ENCODE data around the gene PTPN1.
"Not testable (repeated sequence)": the region's sequence is repeated elsewhere in the genome, so short reads cannot be mapped to it uniquely, and the experiment has no call there.

PTPN1 gene

GRCh38 chr20:50620459-50620858 is 110.3 kb downstream of the PTPN1 start:
- DNase-seq, result not testable (repeated sequence)

GRCh38 chr20:50621068-50621665 is 111.0 kb downstream of the PTPN1 start:
- no peak for DNase-seq

GRCh38 chr20:50624351-50625016 is 114.3 kb downstream of the PTPN1 start:
- DNase-seq, result peak; percentile 81

DNA sequence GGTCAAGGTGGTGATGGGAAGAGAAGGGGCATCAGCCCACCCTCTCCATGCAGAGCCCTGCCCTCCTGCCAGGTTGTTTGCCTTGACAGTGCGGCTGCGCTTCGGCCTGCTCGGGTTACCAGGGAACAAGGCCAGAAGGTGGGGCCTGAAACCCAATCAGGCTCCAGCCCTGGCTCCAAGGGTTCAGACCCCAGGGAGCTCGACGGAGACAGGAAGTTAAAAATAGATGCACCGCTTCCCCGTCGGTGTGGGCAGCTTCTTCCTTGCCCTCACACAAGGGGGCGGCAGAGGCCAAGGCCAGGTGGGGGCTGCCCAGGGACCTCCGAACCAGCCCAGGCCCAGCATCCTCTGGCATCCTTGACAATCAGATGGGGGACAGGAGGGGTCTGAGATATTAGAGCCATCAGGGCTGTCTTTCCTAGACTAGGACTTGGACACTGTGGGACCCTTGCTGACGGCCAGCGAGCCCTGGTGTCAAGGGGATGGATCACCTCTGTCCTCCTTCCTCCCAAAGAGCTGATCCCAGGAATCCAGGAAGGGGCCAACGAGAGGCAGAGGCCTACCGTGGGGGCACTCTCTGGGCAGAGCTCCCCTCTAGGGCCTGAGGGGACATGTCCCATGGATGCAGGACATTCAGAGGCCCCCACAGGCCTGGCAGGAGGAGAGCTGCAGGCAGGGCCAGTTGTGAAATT is 115.9 kb downstream of the PTPN1 start:
- no peak for DNase-seq

- no peak for DNase-seq
These were observed 117.6 kb downstream of the PTPN1 start for GRCh38 chr20:50627747-50628146.

DNA sequence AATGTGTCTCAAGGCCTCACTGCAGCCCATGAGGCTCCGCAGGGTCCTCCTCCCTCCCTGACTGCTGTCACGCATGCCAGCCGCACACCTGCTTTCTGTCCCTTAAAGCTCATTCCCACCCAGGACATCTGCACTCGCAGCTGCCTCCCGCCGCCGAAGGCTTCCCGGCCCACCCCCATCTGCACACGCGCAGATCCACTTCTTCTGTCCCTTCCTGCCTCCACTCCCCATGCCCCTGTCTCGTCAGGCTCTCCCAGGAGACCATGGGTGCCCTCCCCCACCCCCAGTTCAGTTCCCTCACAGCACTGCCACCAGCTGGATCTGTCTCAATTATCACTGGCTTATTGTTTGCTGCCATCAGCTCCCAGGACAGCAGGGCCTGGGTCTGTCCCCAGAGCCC is 118.1 kb downstream of the PTPN1 start:
- no peak for DNase-seq

DNA sequence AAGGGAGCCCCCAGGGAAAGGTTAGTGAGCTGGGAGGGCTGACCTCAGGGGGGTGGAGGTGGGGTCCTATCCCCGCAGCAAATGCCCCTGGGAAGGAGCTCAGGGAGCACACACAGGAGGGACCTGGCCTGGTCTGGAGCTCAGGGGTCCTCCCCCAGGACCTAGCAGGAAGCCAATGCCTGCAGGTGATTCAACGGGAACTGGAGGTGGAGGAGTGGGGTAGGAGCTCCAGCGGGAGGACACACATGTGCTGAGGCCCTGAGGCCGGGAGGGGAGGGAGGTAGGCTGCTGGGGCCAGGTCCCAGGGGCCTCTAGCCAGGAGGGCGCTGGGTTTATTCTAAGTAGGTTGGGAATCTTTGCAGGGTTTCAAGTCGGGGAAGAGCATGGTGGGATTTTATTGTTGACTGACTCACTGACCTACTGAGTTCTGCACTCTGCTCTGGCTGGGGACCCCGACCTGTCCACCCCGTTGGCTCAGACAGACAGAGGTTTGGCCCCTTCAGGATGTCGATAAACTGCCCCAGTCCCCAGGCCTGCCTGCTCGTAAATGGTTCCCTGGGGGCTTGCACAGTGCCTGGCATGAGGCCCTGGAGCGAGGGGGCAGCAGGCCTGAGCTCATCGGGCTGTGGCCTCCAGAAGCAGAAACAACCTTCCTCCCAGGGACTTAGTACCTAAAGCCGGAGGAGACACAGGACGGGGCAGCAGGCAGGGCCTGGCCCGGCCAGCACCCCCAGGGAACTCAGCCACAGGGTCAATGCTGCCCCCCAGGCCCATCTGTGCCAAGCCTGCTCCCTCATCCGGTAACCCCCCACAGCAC is 118.9 kb downstream of the PTPN1 start:
- no peak for DNase-seq

- no peak for DNase-seq
These were observed 119.5 kb downstream of the PTPN1 start for GRCh38 chr20:50629670-50630045.

DNA sequence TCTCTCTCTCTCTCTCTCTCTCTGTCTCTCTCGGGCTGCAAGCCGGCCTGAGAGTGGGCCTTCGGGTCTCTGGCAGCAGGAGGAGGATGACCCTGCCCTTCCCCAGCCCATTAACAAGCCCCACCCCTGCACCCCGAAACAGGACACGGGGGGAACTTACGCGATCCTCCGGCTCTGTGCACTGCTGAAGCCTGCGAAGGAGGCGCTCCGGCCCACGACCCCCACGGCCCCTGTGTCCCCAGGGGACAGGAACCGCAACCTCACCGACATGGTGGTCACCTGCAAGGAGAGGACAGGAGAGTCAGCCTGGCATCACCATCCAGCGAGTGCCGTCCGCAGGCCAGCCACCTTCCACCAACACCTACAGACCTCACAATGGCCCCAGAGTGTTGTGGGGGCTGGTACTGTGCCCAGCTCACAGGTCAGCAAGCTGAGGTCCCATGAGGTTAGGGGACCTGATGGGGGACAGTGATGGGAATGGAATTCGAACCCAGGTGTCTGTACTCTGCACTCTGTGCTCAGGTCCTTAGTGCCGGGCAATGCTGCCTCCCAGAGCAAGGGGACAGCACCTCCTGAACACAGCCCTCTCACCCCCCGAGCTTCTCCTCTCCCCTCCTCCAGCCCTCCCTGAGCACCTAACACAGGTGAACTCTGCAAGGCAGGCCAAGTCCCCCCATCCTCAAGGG is 120.5 kb downstream of the PTPN1 start:
- no peak for DNase-seq

GRCh38 chr20:50632236-50632635 is 122.1 kb downstream of the PTPN1 start:
- no peak for DNase-seq

- DNase-seq, result no peak
These were observed 122.5 kb downstream of the PTPN1 start for GRCh38 chr20:50632701-50633100.

DNA sequence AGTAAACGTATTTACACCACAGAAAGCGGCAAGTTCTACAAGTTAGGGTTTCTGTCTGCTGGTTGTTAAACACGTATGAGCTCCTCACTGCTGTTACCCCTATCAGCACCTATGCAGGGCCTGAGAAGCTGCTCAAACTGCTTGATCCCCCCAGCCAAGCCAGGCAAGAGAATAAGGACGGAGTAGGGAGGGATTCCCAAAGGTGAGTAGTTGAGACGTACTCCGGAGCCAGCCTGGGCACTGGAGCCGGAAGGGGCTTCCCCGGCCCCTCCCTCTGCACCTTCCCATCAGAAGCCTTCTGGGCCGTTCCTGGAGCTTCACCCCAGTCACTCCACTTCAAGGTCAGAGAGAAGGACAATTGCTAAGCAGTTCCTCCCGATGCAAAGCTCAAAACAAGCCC is 123.2 kb downstream of the PTPN1 start:
- no peak for DNase-seq

GRCh38 chr20:50634191-50634590 is 124.0 kb downstream of the PTPN1 start:
- DNase-seq, result no peak
